ENCODE data around the gene CALML6. TPM values are rescaled to one million over a fixed set of nuclear protein-coding genes. Genes with fewer than 3 reads are reported as not detected.

CALML6 gene
- total and polyA plus RNA-seq, 2 experiments from 2014 or later = 0.87 TPM; not detected in 1

- ATAC-seq (no peak), DNase-seq (ENCODE audit: low spot score) (no peak)
- no peaks in the 10 kb centered on the region for H3K27me3 ChIP-seq (ENCODE audit: insufficient read depth)
- H3K9me2 ChIP-seq (ENCODE audit: insufficient read depth) = no peaks in the 10 kb centered on the region
- H3K27ac Mint-ChIP-seq = no peak overlapping the region
- H3K27me3 Mint-ChIP-seq (ENCODE audit: insufficient read depth, low read depth, poor library complexity) = peaks cover 10% of the 10 kb centered on the region
- no peak overlapping the region for H3K4me3 Mint-ChIP-seq
- H3K27ac ChIP-seq (ENCODE audit: low read depth) = no peak overlapping the region
- no peak overlapping the region for H3K4me3 ChIP-seq
- TF ChIP-seq CTCF (conservative IDR thresholded peaks at IDR 0.05; ENCODE audit: low read depth in 2 of 2) (no peak), EZH2phosphoT487 (IDR thresholded peaks at IDR 0.05; ENCODE audit: unreplicated experiment) (no peak)
- no peaks in the 10 kb centered on the region for H3K36me3 Mint-ChIP-seq (ENCODE audit: low read depth)
- no peaks in the 10 kb centered on the region for H3K79me2 ChIP-seq (replicated peaks; ENCODE audit: insufficient read depth)
- no peak overlapping the region for H2AFZ ChIP-seq
- H3K4me2 ChIP-seq = no peak overlapping the region
- H3K36me3 ChIP-seq (ENCODE audit: insufficient read depth) = no peaks in the 10 kb centered on the region
- no peaks in the 10 kb centered on the region for H3K4me1 ChIP-seq (ENCODE audit: insufficient read depth)
- H3K9me3 Mint-ChIP-seq = no peaks in the 10 kb centered on the region; the same call in 2 of the 3 replicates
- H3K4me1 Mint-ChIP-seq = peaks cover 4% of the 10 kb centered on the region; the same call in 1 of the 3 replicates
- no peaks in the 10 kb centered on the region for H4K20me1 ChIP-seq (replicated peaks; ENCODE audit: insufficient read depth)
- 0 out of 2 replicates have a peak, but pooled peaks cover 4% of the 10 kb centered on the region for H3F3A ChIP-seq (replicated peaks; ENCODE audit: low read depth)
These were observed 32.4 kb downstream of the CALML6 start for GRCh38 chr1:1947493-1947892.

- no peaks in the 10 kb centered on the region for H3K36me3 Mint-ChIP-seq (ENCODE audit: low read depth)
- Histone ChIP-seq H3K4me2 (no peak overlapping the region), H3K4me1 (ENCODE audit: insufficient read depth) (no peaks in the 10 kb centered on the region), H3K9me2 (ENCODE audit: insufficient read depth) (no peaks in the 10 kb centered on the region), H2AFZ (no peak overlapping the region), H3K27me3 (ENCODE audit: insufficient read depth) (no peaks in the 10 kb centered on the region), H3K79me2 (replicated peaks; ENCODE audit: insufficient read depth) (no peaks in the 10 kb centered on the region), H4K20me1 (replicated peaks; ENCODE audit: insufficient read depth) (no peaks in the 10 kb centered on the region), H3F3A (replicated peaks; ENCODE audit: low read depth) (0 out of 2 replicates have a peak, but pooled peaks cover 4% of the 10 kb centered on the region), H3K27ac (ENCODE audit: low read depth) (no peak overlapping the region), H3K36me3 (ENCODE audit: insufficient read depth) (no peaks in the 10 kb centered on the region), H3K4me3 (no peak overlapping the region)
- ATAC-seq (no peak), DNase-seq (ENCODE audit: low spot score) (no peak)
- H3K27ac Mint-ChIP-seq = no peak overlapping the region
- H3K27me3 Mint-ChIP-seq (ENCODE audit: insufficient read depth, low read depth, poor library complexity) = peaks cover 9% of the 10 kb centered on the region
- peaks cover 2% of the 10 kb centered on the region; the same call in 2 of the 3 replicates for H3K4me1 Mint-ChIP-seq
- H3K4me3 Mint-ChIP-seq = no peak overlapping the region
- no peaks in the 10 kb centered on the region; the same call in 2 of the 3 replicates for H3K9me3 Mint-ChIP-seq
- TF ChIP-seq NANOG (IDR thresholded peaks at IDR 0.05; ENCODE audit: borderline replicate concordance) = no peak
- TF ChIP-seq, protein P1, sequence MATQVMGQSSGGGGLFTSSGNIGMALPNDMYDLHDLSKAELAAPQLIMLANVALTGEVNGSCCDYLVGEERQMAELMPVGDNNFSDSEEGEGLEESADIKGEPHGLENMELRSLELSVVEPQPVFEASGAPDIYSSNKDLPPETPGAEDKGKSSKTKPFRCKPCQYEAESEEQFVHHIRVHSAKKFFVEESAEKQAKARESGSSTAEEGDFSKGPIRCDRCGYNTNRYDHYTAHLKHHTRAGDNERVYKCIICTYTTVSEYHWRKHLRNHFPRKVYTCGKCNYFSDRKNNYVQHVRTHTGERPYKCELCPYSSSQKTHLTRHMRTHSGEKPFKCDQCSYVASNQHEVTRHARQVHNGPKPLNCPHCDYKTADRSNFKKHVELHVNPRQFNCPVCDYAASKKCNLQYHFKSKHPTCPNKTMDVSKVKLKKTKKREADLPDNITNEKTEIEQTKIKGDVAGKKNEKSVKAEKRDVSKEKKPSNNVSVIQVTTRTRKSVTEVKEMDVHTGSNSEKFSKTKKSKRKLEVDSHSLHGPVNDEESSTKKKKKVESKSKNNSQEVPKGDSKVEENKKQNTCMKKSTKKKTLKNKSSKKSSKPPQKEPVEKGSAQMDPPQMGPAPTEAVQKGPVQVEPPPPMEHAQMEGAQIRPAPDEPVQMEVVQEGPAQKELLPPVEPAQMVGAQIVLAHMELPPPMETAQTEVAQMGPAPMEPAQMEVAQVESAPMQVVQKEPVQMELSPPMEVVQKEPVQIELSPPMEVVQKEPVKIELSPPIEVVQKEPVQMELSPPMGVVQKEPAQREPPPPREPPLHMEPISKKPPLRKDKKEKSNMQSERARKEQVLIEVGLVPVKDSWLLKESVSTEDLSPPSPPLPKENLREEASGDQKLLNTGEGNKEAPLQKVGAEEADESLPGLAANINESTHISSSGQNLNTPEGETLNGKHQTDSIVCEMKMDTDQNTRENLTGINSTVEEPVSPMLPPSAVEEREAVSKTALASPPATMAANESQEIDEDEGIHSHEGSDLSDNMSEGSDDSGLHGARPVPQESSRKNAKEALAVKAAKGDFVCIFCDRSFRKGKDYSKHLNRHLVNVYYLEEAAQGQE (IDR thresholded peaks at IDR 0.05; ENCODE audit: unreplicated experiment) = no peak
- TF ChIP-seq CTCF (conservative IDR thresholded peaks at IDR 0.05; ENCODE audit: low read depth in 2 of 2) = no peak
- TF ChIP-seq, protein P2, sequence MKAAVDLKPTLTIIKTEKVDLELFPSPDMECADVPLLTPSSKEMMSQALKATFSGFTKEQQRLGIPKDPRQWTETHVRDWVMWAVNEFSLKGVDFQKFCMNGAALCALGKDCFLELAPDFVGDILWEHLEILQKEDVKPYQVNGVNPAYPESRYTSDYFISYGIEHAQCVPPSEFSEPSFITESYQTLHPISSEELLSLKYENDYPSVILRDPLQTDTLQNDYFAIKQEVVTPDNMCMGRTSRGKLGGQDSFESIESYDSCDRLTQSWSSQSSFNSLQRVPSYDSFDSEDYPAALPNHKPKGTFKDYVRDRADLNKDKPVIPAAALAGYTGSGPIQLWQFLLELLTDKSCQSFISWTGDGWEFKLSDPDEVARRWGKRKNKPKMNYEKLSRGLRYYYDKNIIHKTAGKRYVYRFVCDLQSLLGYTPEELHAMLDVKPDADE (IDR thresholded peaks at IDR 0.05) = no peak
- no peak for TF ChIP-seq ZNF114 (CRISPR knock-in tag; IDR thresholded peaks at IDR 0.05)
- TF ChIP-seq POLR2AphosphoS5 (IDR thresholded peaks at IDR 0.05; ENCODE audit: low read depth) = no peak
- no peak for TF ChIP-seq CREB1 (CRISPR knock-in tag; IDR thresholded peaks at IDR 0.05; ENCODE audit: low read depth)
These were observed 33.7 kb downstream of the CALML6 start for GRCh38 chr1:1948783-1949182.

All from GM23338 (cell line).